Tibial nerve (tissue), 4 donors: ENCODE results near the gene RRP36.

Experiments
- EP300 ChIP-seq, 2 donors: sonication (generic); formaldehyde crosslinking; IDR thresholded peaks; one replicate each; pipeline ENCODE4 v1.6.1; 2017; ENCODE audit warnings: antibody characterized with exemption in 2 of 2, mild to moderate bottlenecking in 1 of 2
- TF ChIP-seq, protein P1 (sequence below), 5 experiments: fragments of 200-600 bp in 3 of 5; fragments of 450-650 bp in 2 of 5; sonication (generic) in 3 of 5; IDR thresholded peaks; one replicate each; pipeline ENCODE4 v1.5.1; 2016 to 2019; ENCODE audit warnings: antibody characterized with exemption in 5 of 5, mild to moderate bottlenecking in 3 of 5, moderate library complexity in 2 of 5

- no peak for TF ChIP-seq EP300 (IDR thresholded peaks at IDR 0.05)
- TF ChIP-seq, protein P1, sequence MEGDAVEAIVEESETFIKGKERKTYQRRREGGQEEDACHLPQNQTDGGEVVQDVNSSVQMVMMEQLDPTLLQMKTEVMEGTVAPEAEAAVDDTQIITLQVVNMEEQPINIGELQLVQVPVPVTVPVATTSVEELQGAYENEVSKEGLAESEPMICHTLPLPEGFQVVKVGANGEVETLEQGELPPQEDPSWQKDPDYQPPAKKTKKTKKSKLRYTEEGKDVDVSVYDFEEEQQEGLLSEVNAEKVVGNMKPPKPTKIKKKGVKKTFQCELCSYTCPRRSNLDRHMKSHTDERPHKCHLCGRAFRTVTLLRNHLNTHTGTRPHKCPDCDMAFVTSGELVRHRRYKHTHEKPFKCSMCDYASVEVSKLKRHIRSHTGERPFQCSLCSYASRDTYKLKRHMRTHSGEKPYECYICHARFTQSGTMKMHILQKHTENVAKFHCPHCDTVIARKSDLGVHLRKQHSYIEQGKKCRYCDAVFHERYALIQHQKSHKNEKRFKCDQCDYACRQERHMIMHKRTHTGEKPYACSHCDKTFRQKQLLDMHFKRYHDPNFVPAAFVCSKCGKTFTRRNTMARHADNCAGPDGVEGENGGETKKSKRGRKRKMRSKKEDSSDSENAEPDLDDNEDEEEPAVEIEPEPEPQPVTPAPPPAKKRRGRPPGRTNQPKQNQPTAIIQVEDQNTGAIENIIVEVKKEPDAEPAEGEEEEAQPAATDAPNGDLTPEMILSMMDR (IDR thresholded peaks at IDR 0.05) = no peak
Observed at GRCh38 chr6:43014434-43014909, 7.0 kb upstream of the RRP36 start.
